Measurements from ENCODE around the gene PFN2. TPM values are rescaled to one million over a fixed set of nuclear protein-coding genes. Genes with fewer than 3 reads are reported as not detected.
A peak's percentile ranks its signal among the peaks of the same experiment; 100 is the strongest.

PFN2 gene
- total and polyA plus RNA-seq, 2 experiments from 2014 or later, result 152 to 172 TPM

DNA sequence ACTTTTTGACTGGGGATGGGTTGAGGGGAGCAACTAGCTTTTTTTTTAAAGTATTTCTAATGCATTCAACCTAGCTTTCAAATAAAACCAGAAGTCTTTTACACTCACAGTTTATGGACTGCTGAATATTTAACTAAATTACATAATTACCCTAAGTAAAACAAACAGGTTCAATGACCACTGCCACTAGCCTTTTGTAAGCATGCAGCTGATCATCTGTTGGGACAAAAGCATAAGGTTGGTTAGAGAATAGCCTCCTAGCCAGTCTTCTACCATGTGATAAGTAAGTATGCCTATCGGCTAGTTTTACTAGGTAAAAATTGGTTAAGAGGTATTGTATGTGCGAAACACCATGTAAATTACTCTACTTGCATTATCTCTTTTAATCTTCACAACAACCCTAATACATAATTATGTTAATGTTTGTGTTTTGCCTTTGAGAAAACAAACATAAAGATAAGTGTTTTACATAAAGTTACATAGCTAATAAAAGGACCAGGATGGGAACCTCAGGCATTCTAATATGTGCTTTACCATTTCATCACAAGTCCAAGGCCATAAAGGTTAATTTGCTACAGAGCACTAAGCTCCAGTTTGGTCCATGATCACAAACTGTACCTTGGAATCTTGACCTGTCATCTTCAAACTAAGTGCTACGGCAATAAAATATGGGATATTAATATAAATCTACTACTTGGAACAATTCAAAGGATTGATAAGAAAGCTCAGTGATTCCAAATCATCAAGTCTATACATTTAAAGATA is 13.2 kb downstream of the PFN2 start:
- WGBS (ENCODE audit: low lambda C conversion rate, missing lambda C conversion rate), result 83% methylated on average over 3 of the region's 3 CpGs
- DNase-seq (ENCODE audit: low spot score), result no peak
- H3K27me3 ChIP-seq, result no peaks in the 10 kb centered on the region
- no peak overlapping the region for H2AFZ ChIP-seq
- TF ChIP-seq CTCF (IDR thresholded peaks at IDR 0.05; ENCODE audit: poor library complexity) (no peak), EZH2 (IDR thresholded peaks at IDR 0.05; ENCODE audit: borderline replicate concordance) (no peak), EZH2phosphoT487 (IDR thresholded peaks at IDR 0.05; ENCODE audit: low read depth, severe bottlenecking, unreplicated experiment) (no peak)
- H3K36me3 ChIP-seq (replicated peaks; ENCODE audit: insufficient read depth, low read depth), result no peaks in the 10 kb centered on the region
- H3K9me3 ChIP-seq (ENCODE audit: low read depth), result no peaks in the 10 kb centered on the region
- H3K4me2 ChIP-seq, result peak overlapping the region; percentile 31
- no peaks in the 10 kb centered on the region for H3K4me1 ChIP-seq (ENCODE audit: insufficient read depth)
- no peak overlapping the region for H3K4me3 ChIP-seq
- H3K79me2 ChIP-seq, result peaks cover 62% of the 10 kb centered on the region
- peak overlapping the region; percentile 19 for H3K27ac ChIP-seq
- H3K9me2 ChIP-seq (replicated peaks; ENCODE audit: insufficient read depth), result no peaks in the 10 kb centered on the region
- H4K20me1 ChIP-seq (ENCODE audit: insufficient read depth, poor library complexity, severe bottlenecking), result peaks cover 5% of the 10 kb centered on the region

GRCh38 chr3:149955449-149955848 is 15.2 kb downstream of the PFN2 start:
- Histone ChIP-seq H3K27ac (no peak overlapping the region), H2AFZ (no peak overlapping the region)

DNA sequence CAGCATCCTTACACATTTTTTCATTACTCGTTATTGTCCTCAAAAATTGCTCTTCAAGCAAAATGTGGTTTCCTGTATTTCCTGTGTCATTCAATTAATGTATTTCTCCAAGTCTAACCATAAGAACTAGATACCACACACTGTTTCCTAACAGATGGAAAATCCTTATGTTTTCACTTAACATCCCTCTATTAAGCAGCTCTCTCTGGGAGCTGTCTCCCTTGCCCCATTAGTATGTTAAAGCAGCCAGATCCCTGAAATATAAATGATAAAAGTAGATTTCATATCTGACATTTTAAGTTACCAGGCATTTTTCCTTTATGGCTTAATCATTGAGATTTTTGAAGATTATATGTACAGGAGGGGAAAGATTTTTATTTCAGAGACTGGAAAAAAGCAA is 15.9 kb downstream of the PFN2 start:
- Histone ChIP-seq H4K20me1 (ENCODE audit: insufficient read depth, poor library complexity, severe bottlenecking) (peaks cover 5% of the 10 kb centered on the region), H3K4me1 (ENCODE audit: insufficient read depth) (no peaks in the 10 kb centered on the region), H2AFZ (no peak overlapping the region), H3K36me3 (replicated peaks; ENCODE audit: insufficient read depth, low read depth) (no peaks in the 10 kb centered on the region), H3K4me3 (no peak overlapping the region), H3K9me3 (ENCODE audit: low read depth) (no peaks in the 10 kb centered on the region), H3K4me2 (no peak overlapping the region), H3K27me3 (no peaks in the 10 kb centered on the region), H3K79me2 (peaks cover 41% of the 10 kb centered on the region), H3K27ac (no peak overlapping the region), H3K9me2 (replicated peaks; ENCODE audit: insufficient read depth) (no peaks in the 10 kb centered on the region)
- 84% methylated on average over 1 of the region's 1 CpG for WGBS (ENCODE audit: low lambda C conversion rate, missing lambda C conversion rate)
- TF ChIP-seq CTCF (IDR thresholded peaks at IDR 0.05; ENCODE audit: poor library complexity) (no peak), EZH2 (IDR thresholded peaks at IDR 0.05; ENCODE audit: borderline replicate concordance) (no peak), EZH2phosphoT487 (IDR thresholded peaks at IDR 0.05; ENCODE audit: low read depth, severe bottlenecking, unreplicated experiment) (no peak)
- no peak for DNase-seq (ENCODE audit: low spot score)

More at GRCh38 chr3:149955449-149955848, 15.2 kb downstream of the PFN2 start:
- 88% methylated on average over 2 of the region's 2 CpGs for WGBS (ENCODE audit: low lambda C conversion rate, missing lambda C conversion rate)
- no peak for DNase-seq (ENCODE audit: low spot score)
- no peaks in the 10 kb centered on the region for H3K27me3 ChIP-seq
- H3K9me3 ChIP-seq (ENCODE audit: low read depth), result no peaks in the 10 kb centered on the region
- H3K9me2 ChIP-seq (replicated peaks; ENCODE audit: insufficient read depth), result no peaks in the 10 kb centered on the region
- no peaks in the 10 kb centered on the region for H3K4me1 ChIP-seq (ENCODE audit: insufficient read depth)
- H3K4me3 ChIP-seq, result no peak overlapping the region
- H4K20me1 ChIP-seq (ENCODE audit: insufficient read depth, poor library complexity, severe bottlenecking), result peaks cover 5% of the 10 kb centered on the region
- no peak overlapping the region for H3K4me2 ChIP-seq
- H3K36me3 ChIP-seq (replicated peaks; ENCODE audit: insufficient read depth, low read depth), result no peaks in the 10 kb centered on the region
- H3K79me2 ChIP-seq, result peaks cover 44% of the 10 kb centered on the region
- TF ChIP-seq EZH2phosphoT487 (IDR thresholded peaks at IDR 0.05; ENCODE audit: low read depth, severe bottlenecking, unreplicated experiment) (no peak), EZH2 (IDR thresholded peaks at IDR 0.05; ENCODE audit: borderline replicate concordance) (no peak), CTCF (IDR thresholded peaks at IDR 0.05; ENCODE audit: poor library complexity) (no peak)

Measured in hepatocyte (in vitro differentiated cells).